Body of pancreas (tissue), 4 donors: Measurements from ENCODE around the gene TCP11. TPM values are rescaled to one million over a fixed set of nuclear protein-coding genes. Genes with fewer than 3 reads are reported as not detected.

ENCODE experiments used
- ATAC-seq: fragments of 150-250 bp; one replicate; pipeline ENCODE4 v1.9.1; 2016
- DNase-seq, 4 donors: peaks; one replicate each; pipeline ENCODE4 v3.0.0-alpha.2; 2019
- H3K27ac ChIP-seq, 4 donors: fragments of 200-600 bp; sonication (generic); 1 replicate in 3 of 4; 2 replicates in 1 of 4; pipeline versions ENCODE4 v1.5.1 to v1.6.1; 2016 to 2019; ENCODE audit warnings: mild to moderate bottlenecking in 1 of 4, mixed read lengths in 1 of 4, moderate library complexity in 1 of 4
- H3K27me3 ChIP-seq, 2 donors: fragments of 200-600 bp; sonication (generic); one replicate each; pipeline ENCODE4 v1.6.0; 2016; ENCODE audit warnings: mild to moderate bottlenecking in 1 of 2
- H3K36me3 ChIP-seq, 2 donors: fragments of 200-600 bp; sonication (generic); replicated peaks in 1 of 2; 2 replicates each; pipeline ENCODE4 v1.5.1; 2016; ENCODE audit warnings: low read depth in 2 of 2; ENCODE audit not compliant: insufficient read depth in 1 of 2
- H3K4me1 ChIP-seq: fragments of 200-600 bp; sonication (generic); one replicate; pipeline ENCODE4 v1.6.0; 2016
- H3K4me3 ChIP-seq, 2 donors: fragments of 200-600 bp; sonication (generic); 1 replicate in 1 of 2; 2 replicates in 1 of 2; pipeline ENCODE4 v1.5.1; 2016 to 2019
- H3K9me3 ChIP-seq, 3 donors: fragments of 200-600 bp; sonication (generic); 1 replicate in 2 of 3; 2 replicates in 1 of 3; pipeline ENCODE4 v1.5.1; 2016
- POLR2A ChIP-seq, 3 donors: fragments of 450-650 bp; IDR thresholded peaks; one replicate each; pipeline ENCODE4 v1.6.1; 2016; ENCODE audit warnings: antibody characterized with exemption in 3 of 3, mild to moderate bottlenecking in 2 of 3
- WGBS, 2 donors: methylation state at CpG; one replicate each; pipeline ENCODE4 v1.1.5; 2017; 5-methylcytosine and 5-hydroxymethylcytosine counted together
- intact Hi-C: fragments of 100-400 bp; cut with DNase I; formaldehyde crosslinking; loops from one replicate; pipeline ENCODE4 v1.15.1; 2023
- total RNA-seq, 2 donors: library from RNA; depleted of rRNA; stranded (reverse); fragments of >200 nt; gene quantifications; one replicate each; pipeline ENCODE4 v1.1.0, GENCODE V29; 2016
- TF ChIP-seq, protein P1 (sequence below), 7 experiments: fragments of 450-650 bp in 4 of 7; fragments of 200-600 bp in 3 of 7; sonication (generic) in 3 of 7; IDR thresholded peaks; one replicate each; pipeline ENCODE4 v1.5.1; 2016 to 2019; ENCODE audit warnings: antibody characterized with exemption in 7 of 7

Gene TCP11
- total RNA-seq, 2 donors from 2014 or later: not detected

DNA sequence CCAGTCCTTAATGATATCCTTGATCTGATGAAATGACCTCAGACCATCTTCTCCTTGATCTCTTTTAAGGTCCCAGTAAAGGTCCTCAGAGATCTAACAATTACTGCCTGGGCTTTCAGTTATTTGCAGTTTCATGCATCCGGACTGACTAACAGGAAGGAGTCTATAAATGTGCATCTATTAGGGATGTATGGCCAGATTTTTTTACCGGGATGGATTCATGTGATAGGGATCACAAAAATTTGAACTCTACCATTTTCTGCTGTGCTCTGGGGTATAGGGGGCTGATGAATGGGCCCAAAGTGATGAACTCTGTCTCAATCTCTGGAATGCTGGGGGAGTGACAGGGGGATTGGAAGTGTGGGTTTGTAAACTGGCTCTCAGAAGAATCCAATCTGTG lies 36.5 kb upstream of the TCP11 start:
- TF ChIP-seq POLR2A (IDR thresholded peaks at IDR 0.05): no peak
- TF ChIP-seq, protein P1, sequence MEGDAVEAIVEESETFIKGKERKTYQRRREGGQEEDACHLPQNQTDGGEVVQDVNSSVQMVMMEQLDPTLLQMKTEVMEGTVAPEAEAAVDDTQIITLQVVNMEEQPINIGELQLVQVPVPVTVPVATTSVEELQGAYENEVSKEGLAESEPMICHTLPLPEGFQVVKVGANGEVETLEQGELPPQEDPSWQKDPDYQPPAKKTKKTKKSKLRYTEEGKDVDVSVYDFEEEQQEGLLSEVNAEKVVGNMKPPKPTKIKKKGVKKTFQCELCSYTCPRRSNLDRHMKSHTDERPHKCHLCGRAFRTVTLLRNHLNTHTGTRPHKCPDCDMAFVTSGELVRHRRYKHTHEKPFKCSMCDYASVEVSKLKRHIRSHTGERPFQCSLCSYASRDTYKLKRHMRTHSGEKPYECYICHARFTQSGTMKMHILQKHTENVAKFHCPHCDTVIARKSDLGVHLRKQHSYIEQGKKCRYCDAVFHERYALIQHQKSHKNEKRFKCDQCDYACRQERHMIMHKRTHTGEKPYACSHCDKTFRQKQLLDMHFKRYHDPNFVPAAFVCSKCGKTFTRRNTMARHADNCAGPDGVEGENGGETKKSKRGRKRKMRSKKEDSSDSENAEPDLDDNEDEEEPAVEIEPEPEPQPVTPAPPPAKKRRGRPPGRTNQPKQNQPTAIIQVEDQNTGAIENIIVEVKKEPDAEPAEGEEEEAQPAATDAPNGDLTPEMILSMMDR (IDR thresholded peaks at IDR 0.05): no peak
- WGBS, 2 donors: 77 to 80% methylated on average over 2 of the region's 2 CpGs
- intact Hi-C loops: no loop called here
- Histone ChIP-seq H3K4me1 (no peaks in the 10 kb centered on the region), H3K4me3 (no peak overlapping the region), H3K27ac (no peak overlapping the region), H3K9me3 (no peaks in the 10 kb centered on the region), H3K27me3 (no peaks in the 10 kb centered on the region), H3K36me3 (no peaks in the 10 kb centered on the region)
- DNase-seq (no peak), ATAC-seq (no peak)

DNA sequence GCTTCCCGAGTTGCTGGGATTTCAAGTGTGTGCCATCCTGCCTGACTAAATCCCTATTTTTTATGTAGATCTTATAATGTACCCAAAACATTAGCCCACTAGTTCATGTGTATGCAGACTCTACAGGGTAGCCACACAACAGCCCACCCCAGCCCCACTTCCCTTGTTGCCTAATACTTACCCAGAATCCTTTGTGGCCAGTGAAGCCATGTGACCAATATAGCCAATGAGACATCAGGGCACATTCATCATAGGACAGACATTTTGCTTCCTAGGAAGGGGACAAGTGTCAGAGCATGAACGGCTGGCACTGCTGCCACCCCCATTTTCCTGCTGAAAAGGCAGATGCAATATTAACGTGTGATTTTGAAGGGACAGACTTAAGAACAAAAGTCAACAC lies 36.0 kb upstream of the TCP11 start:
- Histone ChIP-seq H3K27ac (no peak overlapping the region), H3K4me3 (no peak overlapping the region), H3K27me3 (no peaks in the 10 kb centered on the region), H3K36me3 (no peaks in the 10 kb centered on the region), H3K4me1 (no peaks in the 10 kb centered on the region), H3K9me3 (no peaks in the 10 kb centered on the region)
- TF ChIP-seq, protein P1 (IDR thresholded peaks at IDR 0.05): no peak
- TF ChIP-seq POLR2A (IDR thresholded peaks at IDR 0.05): no peak
- intact Hi-C loops: no loop called here
- ATAC-seq (no peak), DNase-seq (no peak)
- 43 to 51% methylated on average over 3 of the region's 3 CpGs for WGBS, 2 donors

DNA sequence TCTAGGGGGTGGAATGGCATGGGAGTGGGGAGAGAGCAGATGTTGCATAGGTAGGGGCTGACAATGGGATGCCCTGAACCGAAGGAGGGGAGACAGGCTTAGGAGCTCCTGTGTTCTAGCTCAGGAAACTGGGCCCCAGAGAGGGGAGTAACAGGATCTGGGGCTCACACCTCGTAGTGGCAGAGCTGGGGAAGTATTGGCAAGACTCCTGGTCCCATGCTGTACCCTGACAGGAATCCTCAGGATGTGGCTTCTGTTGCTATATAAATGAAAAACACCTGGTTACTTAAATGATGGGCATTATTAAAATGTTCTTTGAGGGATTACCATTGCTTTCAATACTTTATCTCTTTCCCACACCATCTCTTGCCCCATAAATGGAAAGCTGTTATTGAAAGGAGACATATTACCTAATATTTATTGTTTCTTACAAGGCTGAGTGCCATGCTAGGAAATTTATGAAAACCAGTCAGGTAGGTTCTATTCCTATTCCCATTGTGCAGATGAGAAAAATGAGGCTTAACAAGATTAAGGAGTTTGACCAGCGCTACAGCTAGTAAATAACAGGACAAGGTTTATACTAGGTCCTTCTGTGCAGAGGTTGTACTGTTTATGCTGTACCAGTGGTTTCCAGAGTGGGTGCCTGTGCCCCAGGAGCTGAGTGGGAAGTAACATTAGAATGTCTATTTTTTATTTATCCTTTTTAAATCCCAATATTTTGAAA lies 35.3 kb upstream of the TCP11 start:
- TF ChIP-seq POLR2A (IDR thresholded peaks at IDR 0.05): no peak
- TF ChIP-seq, protein P1 (IDR thresholded peaks at IDR 0.05): no peak
- H3K4me1 ChIP-seq: no peaks in the 10 kb centered on the region
- DNase-seq (no peak), ATAC-seq (no peak)
- no peak overlapping the region for H3K27ac ChIP-seq
- H3K4me3 ChIP-seq: no peak overlapping the region
- no peaks in the 10 kb centered on the region for H3K9me3 ChIP-seq
- H3K27me3 ChIP-seq: no peaks in the 10 kb centered on the region
- H3K36me3 ChIP-seq: no peaks in the 10 kb centered on the region
- intact Hi-C loops: no loop called here
- 60 to 73% methylated on average over 3 of the region's 3 CpGs for WGBS, 2 donors

DNA sequence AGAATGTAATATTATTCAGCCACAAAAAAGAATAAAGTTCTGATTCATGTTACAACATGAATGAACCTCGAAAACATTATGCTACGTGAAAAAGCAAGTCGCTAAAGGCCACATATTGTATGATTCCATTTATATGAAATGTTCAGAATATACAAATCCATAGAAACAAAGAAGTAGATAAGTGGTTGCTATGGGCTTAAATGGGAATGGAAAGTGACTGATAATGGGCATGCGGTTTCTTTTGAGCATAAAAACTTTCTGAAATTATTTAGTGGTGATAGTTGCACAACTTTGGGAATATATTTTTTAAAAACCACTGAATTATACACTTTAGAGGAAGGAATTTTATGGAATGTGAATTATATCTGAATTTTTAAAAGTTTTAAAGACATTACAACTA lies 33.4 kb upstream of the TCP11 start:
- intact Hi-C loops: no loop called here
- no peaks in the 10 kb centered on the region for H3K36me3 ChIP-seq
- no peak for TF ChIP-seq POLR2A (IDR thresholded peaks at IDR 0.05)
- TF ChIP-seq, protein P1 (IDR thresholded peaks at IDR 0.05): no peak
- H3K4me3 ChIP-seq: no peak overlapping the region
- H3K27ac ChIP-seq: no peak overlapping the region
- H3K9me3 ChIP-seq: no peaks in the 10 kb centered on the region
- DNase-seq (no peak), ATAC-seq (no peak)
- WGBS, 2 donors: 90% methylated on average over 4 of the region's 4 CpGs
- no peaks in the 10 kb centered on the region for H3K4me1 ChIP-seq
- H3K27me3 ChIP-seq: no peaks in the 10 kb centered on the region

DNA sequence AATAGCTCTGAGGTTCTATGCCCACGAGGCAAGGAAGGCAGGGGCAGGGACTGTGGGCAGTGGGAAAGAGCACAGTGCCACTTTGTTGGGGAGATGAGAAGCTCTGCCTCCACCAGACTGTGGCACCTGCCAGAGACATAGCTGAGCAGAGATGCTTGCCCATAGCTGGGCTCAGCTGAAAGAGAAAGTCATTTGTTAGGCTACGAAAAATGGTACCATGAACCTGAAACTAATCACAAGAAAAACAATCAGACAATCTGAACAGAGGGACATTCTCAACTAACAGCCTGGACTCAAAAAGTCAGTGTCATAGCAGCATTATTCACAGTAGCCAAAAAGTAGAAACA lies 32.9 kb upstream of the TCP11 start:
- H3K4me3 ChIP-seq: no peak overlapping the region
- ATAC-seq: no peak
- WGBS, 2 donors: 55 to 56% methylated on average over 2 of the region's 2 CpGs

More for the DNA sequence above, 32.9 kb upstream of the TCP11 start:
- Histone ChIP-seq H3K4me1 (no peaks in the 10 kb centered on the region), H3K27me3 (no peaks in the 10 kb centered on the region), H3K9me3 (no peaks in the 10 kb centered on the region), H3K27ac (no peak overlapping the region), H3K36me3 (no peaks in the 10 kb centered on the region)
- intact Hi-C loops: no loop called here
- no peak for DNase-seq
- no peak for TF ChIP-seq POLR2A (IDR thresholded peaks at IDR 0.05)
- TF ChIP-seq, protein P1 (IDR thresholded peaks at IDR 0.05): no peak
